ENCODE results near the gene TMEM156.
"Not testable (repeated sequence)": the region's sequence is repeated elsewhere in the genome, so short reads cannot be mapped to it uniquely, and the experiment has no call there.

TMEM156 gene

GRCh38 chr4:38988353-38988752 lies 43.9 kb downstream of the TMEM156 start:
- DNase-seq: not testable (repeated sequence)

- no peak for DNase-seq
Observed at GRCh38 chr4:38987491-38987890, 44.7 kb downstream of the TMEM156 start.

- DNase-seq: no peak
Observed at GRCh38 chr4:38985410-38986100, 46.7 kb downstream of the TMEM156 start.

DNA sequence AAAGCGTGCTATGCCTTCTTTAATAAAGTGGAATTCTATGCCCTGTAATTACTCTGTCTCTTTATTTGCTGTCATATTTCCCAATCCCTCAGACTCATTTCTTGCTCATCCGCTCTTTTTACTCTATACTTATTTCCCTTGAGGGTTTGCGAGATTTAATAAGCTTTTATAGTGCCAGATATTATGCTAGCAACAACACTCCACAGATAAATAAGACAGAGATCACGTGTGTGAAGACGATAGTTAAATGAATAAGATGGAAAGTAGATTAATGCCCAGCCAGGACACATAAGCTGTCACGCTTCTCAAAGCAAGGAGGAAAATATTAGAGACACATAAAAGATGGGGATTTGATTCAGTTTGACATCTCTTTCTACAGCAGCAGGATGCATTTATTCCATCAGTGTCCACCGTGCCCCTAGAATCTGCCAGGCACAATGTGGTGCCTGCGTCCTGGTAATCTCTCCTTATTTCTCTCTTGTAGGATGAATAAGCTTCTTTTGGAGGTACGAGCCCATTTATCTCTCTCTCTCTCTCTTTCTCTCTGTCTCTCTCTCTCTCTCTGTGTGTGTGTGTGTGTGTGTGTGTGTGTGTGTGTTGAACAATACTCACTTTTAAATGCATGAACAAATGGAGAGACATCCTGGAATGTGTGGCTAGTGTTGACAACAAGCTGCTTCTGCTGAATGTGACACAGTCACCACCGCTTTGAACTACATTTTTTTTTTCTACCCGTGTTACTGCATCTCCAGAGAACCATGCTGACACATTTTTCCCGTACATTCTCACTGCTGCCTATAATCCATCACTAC lies 48.2 kb downstream of the TMEM156 start:
- DNase-seq: no peak

DNA sequence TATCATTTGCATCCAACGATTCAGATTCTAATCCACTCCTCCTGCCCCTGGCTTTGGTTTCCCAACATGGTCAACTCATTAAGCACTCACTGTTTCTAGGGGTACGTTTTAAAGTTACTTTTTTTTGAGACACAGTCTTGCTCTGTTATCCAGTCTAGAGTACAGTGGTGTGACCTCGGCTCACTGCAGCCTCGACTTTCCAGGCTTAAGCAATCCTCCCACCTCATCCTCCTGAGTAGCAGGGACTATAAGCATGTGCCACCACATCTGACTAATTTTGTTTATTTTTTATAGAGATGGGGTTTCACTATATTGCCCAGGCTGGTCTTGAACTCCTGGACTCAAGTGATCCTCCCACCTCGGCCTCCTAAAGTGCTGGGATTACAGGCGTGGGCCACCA lies 48.9 kb downstream of the TMEM156 start:
- no peak for DNase-seq

GRCh38 chr4:38982361-38983095 lies 49.7 kb downstream of the TMEM156 start:
- no peak for DNase-seq

- no peak for DNase-seq
Observed at GRCh38 chr4:38980903-38981676, 51.1 kb downstream of the TMEM156 start.

GRCh38 chr4:38979511-38980230 lies 52.5 kb downstream of the TMEM156 start:
- no peak for DNase-seq

DNA sequence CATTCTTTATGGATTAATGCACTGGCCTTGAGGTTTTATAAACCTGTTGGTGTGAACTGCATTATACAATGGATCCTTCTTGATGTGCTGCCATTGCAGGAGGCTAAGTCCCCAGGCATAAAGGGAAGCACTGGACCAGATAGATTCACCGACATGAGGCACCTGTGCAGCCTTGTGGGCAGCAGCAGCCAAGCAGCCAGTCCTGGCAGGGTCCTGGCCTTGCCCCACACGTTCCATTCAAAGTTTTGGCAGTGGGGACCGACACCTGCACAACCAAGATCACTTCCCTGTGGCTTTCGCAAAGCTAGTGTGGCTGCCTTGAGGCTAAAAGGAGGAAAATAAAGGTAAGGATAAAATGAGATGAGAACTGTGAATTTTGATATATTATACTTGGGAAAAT lies 53.1 kb downstream of the TMEM156 start:
- no peak for DNase-seq

- no peak for DNase-seq
Observed at GRCh38 chr4:38976308-38976707, 55.9 kb downstream of the TMEM156 start.

GRCh38 chr4:38968668-38969067 lies 63.5 kb downstream of the TMEM156 start:
- no peak for DNase-seq

- no peak for DNase-seq
Observed at GRCh38 chr4:38967260-38968095, 64.7 kb downstream of the TMEM156 start.

- no peak for DNase-seq
Observed at GRCh38 chr4:38965866-38966265, 66.3 kb downstream of the TMEM156 start.

GRCh38 chr4:38964942-38965775 lies 67.0 kb downstream of the TMEM156 start:
- no peak for DNase-seq

- not testable (repeated sequence) for DNase-seq
Observed at GRCh38 chr4:38959248-38959647, 73.0 kb downstream of the TMEM156 start.

GRCh38 chr4:38958453-38959190 lies 73.6 kb downstream of the TMEM156 start:
- DNase-seq: no peak

DNA sequence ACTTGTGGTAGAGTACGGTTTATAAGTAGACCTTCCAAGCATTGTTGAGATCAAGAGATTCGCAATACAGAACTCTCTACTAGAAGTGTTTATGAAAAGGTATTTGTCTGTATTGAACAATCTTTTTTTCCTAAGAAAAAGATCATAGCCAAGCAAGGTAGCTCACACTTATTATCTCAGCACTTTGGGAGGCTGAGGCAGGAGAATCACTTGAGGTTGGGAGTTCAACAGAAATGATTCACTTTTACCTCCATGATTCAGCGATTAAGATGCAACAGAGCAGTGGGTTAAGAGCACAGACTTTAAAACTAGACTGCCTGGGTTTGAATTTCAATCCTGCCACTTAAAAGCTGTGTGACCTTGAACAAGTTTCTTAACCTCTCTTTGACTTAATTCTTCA lies 74.3 kb downstream of the TMEM156 start:
- DNase-seq: no peak

DNA sequence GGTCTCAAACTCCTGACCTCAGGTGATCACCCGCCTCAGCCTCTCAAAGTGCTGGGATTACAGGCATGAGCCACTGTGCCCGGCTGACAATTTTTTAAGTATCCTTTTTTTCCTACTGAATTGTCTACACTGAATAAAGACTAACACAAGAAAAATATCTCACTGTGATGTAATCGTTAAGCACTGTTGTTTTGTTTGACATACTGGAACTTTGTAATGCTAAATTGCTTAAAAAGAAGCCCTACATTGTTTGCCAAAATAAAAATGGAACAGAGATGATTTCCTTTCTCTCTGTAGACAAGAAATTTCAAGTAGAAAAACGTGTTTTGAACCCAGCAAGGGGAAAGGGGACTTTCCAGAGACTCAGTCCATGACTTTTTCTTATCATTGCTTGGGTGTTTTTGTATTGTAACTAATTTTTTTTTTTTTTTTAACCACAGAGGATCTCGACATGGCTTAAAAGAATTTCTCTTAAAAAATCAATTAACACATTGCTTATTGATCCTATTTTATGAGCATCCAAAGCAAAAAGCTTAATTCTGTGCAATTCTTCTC lies 74.9 kb downstream of the TMEM156 start:
- DNase-seq: no peak

DNA sequence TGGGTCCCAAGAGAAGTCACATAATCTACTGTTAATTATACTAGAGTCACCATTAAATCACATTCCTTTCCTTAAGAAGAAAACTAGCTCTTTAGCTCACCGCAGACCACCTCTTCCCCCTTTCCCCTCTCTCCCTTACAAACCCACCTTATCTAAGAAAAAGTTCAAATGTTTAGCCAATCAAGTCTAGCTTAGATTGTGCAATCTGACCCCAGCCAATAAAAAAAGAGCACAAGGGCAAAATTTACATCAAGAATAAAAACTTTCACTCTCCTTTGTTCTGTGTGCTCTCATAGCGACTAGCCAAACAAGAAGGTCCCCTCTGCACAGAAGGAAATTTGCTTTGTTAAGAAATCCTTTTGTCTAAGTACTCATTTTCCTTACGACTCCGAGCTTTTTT lies 76.3 kb downstream of the TMEM156 start:
- no peak for DNase-seq

All from activated CD4-positive, alpha-beta T cell treated with anti-CD3 and anti-CD28 coated beads, Interleukin-2, amount 50 U/mL, for 4 hours (primary cell).